D721Med (cell line): ENCODE data around the gene RASL10A.

Experiments
- DNase-seq: peaks from one replicate; pipeline ENCODE4 v3.0.0; 2011; ENCODE audit warnings: low spot score; ENCODE audit not compliant: insufficient read length
- FAIRE-seq: peaks from 2 replicates; lab custom pipeline; 2011; peaks lifted over from hg19 to GRCh38; lab: Jason Lieb, UNC
- CTCF ChIP-seq: IDR thresholded peaks from 2 replicates; pipeline ENCODE4 v1.5.1; 2012; ENCODE audit warnings: mild to moderate bottlenecking, control low read depth; ENCODE audit not compliant: insufficient read depth; ENCODE audit errors: missing control alignments

RASL10A gene

DNA sequence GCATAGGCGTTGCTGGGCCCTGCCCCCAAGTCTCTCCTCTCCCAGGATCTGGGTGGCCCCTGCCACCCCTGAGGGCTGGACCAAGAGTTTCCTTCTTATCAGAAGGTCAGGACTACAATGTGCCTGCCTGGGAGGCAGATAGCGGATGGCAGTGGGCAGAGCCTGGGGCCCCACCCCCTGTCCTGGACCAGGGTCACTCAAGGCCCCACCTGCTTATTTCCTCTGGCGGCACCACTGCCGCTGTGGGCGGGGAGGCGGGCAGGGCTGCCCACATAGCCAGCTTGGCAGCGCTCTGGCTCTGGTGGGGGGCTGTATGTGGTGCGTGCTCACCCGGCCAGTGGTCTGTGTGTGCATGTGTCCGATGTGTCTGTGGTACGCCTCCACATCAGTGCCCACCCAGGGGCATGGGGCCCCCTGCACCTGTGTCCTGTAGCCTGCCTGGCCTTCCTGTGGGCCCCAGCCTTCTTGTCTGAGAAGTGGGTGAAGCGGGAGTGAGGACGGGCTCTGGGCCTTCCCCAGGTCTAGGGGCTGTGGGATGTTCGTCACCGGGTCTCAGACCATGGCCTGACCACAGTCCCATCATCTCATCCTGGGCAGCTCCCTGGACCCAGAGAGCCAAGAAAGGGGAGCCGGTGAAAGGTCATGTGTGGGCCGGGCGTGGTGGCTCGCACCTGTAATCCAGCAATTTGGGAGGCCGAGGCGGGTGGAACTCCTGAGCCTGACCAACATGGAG, 6.0 kb downstream of the RASL10A start:
- FAIRE-seq (no peak), DNase-seq (no peak)

DNA sequence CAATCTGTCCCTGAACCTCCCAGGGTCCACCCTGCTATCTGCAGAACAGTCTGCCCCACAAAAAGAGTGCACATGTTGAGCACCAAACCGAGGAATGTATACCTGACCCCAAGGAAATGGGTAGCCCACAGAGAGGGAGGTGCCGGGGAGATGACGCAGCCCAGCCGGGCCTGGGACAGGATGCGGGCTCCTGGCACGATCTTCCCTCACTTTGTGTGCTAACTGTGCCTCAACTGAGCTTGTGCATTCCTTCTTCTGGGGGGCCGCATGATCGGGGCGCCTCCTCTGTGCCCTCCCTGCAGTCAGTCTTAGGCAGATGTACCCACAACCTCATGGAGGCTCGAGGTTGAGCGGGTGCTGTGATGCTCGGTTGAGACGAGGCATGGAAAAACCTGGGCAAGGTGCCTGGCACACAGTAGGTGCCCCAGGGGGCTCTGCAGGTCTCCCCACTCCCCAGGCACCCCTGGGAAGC, 6.7 kb downstream of the RASL10A start:
- no peak for DNase-seq
- no peak for FAIRE-seq
- no peak for TF ChIP-seq CTCF

More for the DNA sequence above, 6.0 kb downstream of the RASL10A start:
- no peak for TF ChIP-seq CTCF

- TF ChIP-seq CTCF: no peak
- FAIRE-seq (no peak), DNase-seq (no peak)
Measured at GRCh38 chr22:29308148-29308790, 7.2 kb downstream of the RASL10A start.

GRCh38 chr22:29307596-29308147, 7.8 kb downstream of the RASL10A start:
- no peak for FAIRE-seq
- no peak for TF ChIP-seq CTCF
- DNase-seq: no peak

DNA sequence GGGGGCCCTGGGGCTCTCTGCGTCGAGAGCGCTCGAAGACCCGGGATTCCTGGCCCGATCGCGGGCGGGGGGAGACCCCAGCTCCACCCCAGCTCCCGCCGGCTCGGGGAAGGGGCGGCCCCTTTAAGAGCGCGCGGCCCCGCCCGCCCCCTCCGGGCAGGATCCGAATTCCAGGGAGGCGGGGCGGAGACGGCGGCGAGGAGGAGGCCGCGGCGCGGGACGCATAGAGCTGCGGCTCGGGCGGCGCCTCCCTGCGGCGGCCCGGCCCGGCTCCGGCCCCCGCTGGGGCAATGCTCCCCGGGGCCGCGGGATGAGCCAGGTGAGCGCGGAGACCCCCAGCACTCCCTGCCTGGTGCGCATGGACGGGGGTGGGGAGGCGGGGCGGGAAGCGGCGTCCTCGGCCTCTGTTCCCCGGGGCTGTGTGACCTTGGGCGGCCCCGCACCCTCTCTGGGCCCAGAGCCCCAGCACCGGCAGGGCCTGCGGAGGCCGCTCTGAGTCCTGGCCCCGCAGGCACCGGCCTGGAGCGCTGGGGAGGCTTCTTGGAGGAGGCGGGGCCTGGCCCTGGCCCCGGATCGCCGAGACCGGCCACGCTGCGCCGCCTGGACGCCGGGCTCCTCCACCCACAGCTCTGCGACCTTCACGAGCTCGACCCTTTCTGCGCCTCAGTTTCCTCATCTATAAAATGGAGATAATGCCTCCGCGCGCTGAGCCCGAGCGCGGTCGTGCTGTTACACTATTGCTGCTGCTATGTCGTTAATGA, 8.5 kb downstream of the RASL10A start:
- no peak for FAIRE-seq
- DNase-seq: no peak
- TF ChIP-seq CTCF: peak; percentile 8

GRCh38 chr22:29306175-29306834, 9.2 kb downstream of the RASL10A start, which contains the start of gene GAS2L1:
TSS of gene GAS2L1 (plus strand) at chr22:29306650. CDS start at chr22:29308106, 1,456 bp downstream.
- FAIRE-seq: no peak
- TF ChIP-seq CTCF: peak; percentile 47
- peak; percentile 75 for DNase-seq
